GM20431 (cell line): Measurements from ENCODE around the gene FAM124B.

Experiments used
- in situ Hi-C: fragments of 300-500 bp; cut with MseI, MboI; formaldehyde crosslinking; loops from one replicate; pipeline ENCODE4 v1.15.0; 2020; ENCODE audit warnings: low sequenced_read_pairs; ENCODE audit not compliant: unreplicated experiment

The FAM124B gene, protein sequence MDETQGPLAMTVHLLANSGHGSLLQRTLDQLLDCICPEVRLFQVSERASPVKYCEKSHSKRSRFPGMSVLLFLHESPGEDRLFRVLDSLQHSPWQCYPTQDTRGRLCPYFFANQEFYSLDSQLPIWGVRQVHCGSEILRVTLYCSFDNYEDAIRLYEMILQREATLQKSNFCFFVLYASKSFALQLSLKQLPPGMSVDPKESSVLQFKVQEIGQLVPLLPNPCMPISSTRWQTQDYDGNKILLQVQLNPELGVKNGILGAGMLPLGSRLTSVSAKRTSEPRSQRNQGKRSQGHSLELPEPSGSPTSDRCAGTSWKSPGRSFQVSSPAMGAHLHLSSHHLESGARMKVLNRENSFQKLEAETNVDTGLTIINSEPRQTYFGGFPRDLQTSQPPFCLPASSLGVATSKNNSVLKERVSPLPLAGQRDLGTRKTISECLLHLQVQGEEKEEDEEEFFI

GRCh38 chr2:224401641-224402342 lies at the start of gene FAM124B:
FAM124B (minus strand) TSS chr2:224402107; CDS start chr2:224401768, 339 bp downstream.
- in situ Hi-C loops, result no loop called here

GRCh38 chr2:224449212-224450147 lies 47.6 kb upstream of the FAM124B start:
- in situ Hi-C loops, result no loop called here

DNA sequence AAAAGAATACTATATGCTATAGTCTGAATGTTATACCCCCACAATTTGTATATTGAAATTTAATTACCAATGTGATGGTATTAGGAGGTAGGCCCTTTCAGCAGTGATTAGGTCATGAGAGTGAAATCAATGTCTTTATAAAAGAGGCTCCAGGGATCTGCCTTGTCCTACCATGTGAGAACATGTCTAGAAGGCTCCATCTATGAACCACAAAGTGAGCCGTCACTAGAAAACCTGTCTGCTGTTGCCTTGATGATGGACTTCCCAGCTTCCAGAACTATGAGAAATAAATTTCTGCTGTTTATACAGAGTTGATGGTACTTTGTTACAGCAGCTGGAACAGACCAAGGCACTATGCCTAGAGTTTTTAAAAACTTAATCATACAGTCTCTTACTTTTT lies 46.3 kb upstream of the FAM124B start:
- in situ Hi-C loops, result no loop called here

DNA sequence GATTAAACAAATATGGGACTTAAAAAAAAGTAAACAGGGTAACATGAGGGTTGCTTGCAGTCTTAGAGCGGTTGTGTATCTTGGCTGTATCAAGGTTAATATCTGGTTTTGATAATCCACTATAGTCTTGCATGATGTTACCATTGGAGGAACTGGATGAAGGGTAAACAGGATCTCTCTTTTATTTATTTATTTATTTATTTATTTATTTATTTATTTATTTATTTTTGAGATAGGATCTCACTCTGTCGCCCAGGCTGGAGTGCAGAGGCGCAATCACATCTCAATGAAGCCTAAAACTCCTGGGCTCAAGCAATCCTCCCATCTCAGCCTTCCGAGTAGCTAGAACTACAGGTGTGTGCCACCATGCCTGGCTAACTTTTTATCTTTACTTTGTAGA lies 42.9 kb upstream of the FAM124B start:
- in situ Hi-C loops, result no loop called here

DNA sequence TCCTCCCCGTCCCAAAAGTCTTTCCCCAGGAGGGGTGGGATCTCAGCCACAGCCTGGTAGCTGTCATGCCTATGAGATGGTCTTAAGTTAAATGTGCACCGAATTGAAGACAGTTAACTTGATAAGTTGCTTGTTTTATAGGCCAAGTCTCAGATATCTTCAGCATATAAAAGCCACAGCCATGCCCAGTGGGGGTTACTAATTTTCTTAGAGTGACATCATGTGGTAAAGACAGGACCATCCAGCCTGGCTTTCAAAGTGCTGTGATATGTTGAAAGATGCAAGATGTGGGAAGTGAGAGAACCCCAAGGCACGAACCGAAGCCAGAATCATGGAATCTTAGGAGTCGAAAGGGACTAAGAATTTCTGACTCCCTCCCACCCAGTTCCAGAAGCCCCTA lies 42.1 kb upstream of the FAM124B start:
- in situ Hi-C loops, result no loop called here

- in situ Hi-C loops, result no loop called here
Observed at GRCh38 chr2:224442071-224442967, 40.4 kb upstream of the FAM124B start.

DNA sequence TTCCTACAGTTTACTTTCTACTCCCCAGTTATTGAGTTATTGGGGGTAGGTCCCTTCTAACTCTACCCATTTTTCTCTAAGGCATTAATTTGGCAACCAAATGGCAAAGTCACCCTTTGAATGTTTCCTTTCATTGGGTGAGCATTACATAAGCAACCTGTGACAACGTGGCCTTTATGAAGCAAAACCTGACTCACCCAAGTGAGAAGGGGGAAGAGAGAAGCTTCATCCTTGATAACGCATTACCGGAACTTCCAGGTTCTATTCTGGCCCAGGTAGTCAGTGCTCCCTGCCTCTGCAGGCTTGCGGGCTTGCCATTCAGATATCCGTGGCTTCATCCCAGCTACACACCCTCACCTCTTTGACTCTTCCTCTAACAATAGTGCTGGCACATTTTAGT lies 39.1 kb upstream of the FAM124B start:
- in situ Hi-C loops, result no loop called here

- in situ Hi-C loops, result no loop called here
Observed at GRCh38 chr2:224438726-224439125, 36.8 kb upstream of the FAM124B start.

- in situ Hi-C loops, result no loop called here
Observed at GRCh38 chr2:224436634-224437033, 34.7 kb upstream of the FAM124B start.

DNA sequence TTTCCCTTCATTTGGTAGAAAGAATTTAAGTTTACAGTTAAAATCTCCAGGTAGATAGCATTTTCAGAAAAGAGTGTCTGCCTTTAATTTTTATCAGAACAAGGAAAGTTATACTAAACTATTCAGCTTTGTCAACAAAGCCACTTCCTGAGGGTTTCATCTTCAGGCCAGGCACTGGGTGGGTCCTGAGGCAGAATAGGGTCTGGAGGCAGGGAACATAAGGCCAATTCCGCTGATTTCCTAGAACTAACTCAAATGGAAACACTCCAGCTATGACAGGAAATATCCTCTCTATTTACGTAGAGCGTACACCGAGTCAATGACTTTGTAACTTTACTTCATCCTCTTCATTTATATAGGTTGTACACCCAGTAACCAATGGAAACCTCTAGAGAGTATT lies 32.7 kb upstream of the FAM124B start:
- in situ Hi-C loops, result no loop called here

DNA sequence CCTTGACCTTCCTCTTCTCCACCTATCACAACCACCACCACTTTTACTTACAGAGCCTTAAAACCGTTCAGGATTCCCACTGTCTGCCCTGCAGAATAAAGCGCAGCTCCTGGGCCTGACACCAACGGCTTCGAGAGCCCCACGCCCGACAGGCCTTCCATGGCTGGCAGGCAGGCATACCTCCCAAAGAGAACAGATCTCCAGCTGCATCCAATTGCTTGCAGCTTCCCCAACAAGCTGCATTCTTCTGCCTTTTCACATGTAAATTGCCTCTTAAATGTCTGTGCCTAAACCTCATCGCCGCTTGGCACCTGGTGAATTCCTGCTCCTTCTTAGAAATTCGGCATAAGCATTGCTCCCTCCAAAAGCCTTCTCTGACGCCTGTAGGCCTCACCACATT lies 31.5 kb upstream of the FAM124B start:
- in situ Hi-C loops, result no loop called here

GRCh38 chr2:224432003-224432579 lies 30.2 kb upstream of the FAM124B start:
- in situ Hi-C loops, result no loop called here

GRCh38 chr2:224429441-224429810 lies 27.5 kb upstream of the FAM124B start:
- in situ Hi-C loops, result no loop called here

- in situ Hi-C loops, result no loop called here
Observed at GRCh38 chr2:224428787-224429440, 27.0 kb upstream of the FAM124B start.

- in situ Hi-C loops, result no loop called here
Observed at GRCh38 chr2:224427471-224427870, 25.6 kb upstream of the FAM124B start.

- in situ Hi-C loops, result no loop called here
Observed at GRCh38 chr2:224426656-224427055, 24.7 kb upstream of the FAM124B start.

GRCh38 chr2:224421065-224421464 lies 19.2 kb upstream of the FAM124B start:
- in situ Hi-C loops, result no loop called here

- in situ Hi-C loops, result no loop called here
Observed at GRCh38 chr2:224417947-224418346, 16.0 kb upstream of the FAM124B start.

- in situ Hi-C loops, result no loop called here
Observed at GRCh38 chr2:224417361-224417729, 15.4 kb upstream of the FAM124B start.
